Stromal cell of bone marrow (primary cell): Measurements from ENCODE around the gene UBE2C.
"Not testable (repeated sequence)": the region's sequence is repeated elsewhere in the genome, so short reads cannot be mapped to it uniquely, and the experiment has no call there.

ENCODE experiments used
- DNase-seq: peaks from one replicate; pipeline ENCODE4 v3.0.0-alpha.2; 2012; ENCODE audit warnings: low read depth

Gene UBE2C

GRCh38 chr20:45812157-45813005 is at the start of gene UBE2C:
Gene UBE2C (plus strand): TSS chr20:45812644. CDS start chr20:45812696, 52 bp downstream.
- DNase-seq: peak; percentile 100

GRCh38 chr20:45764618-45765282 is 47.7 kb upstream of the UBE2C start:
- not testable (repeated sequence) for DNase-seq

- no peak for DNase-seq
Measured at GRCh38 chr20:45765307-45765875, 47.1 kb upstream of the UBE2C start.

- DNase-seq: no peak
Measured at GRCh38 chr20:45765980-45766379, 46.5 kb upstream of the UBE2C start.

- no peak for DNase-seq
Measured at GRCh38 chr20:45768479-45768878, 44.0 kb upstream of the UBE2C start.

- DNase-seq: peak; percentile 72
Measured at GRCh38 chr20:45771182-45771759, 41.2 kb upstream of the UBE2C start.

GRCh38 chr20:45772693-45773092 is 39.8 kb upstream of the UBE2C start:
- no peak for DNase-seq

GRCh38 chr20:45774945-45775344 is 37.5 kb upstream of the UBE2C start:
- no peak for DNase-seq

- DNase-seq: no peak
Measured at GRCh38 chr20:45775411-45775810, 37.0 kb upstream of the UBE2C start.

- DNase-seq: no peak
Measured at GRCh38 chr20:45776931-45777330, 35.5 kb upstream of the UBE2C start.

GRCh38 chr20:45779011-45779915 is 33.2 kb upstream of the UBE2C start:
- DNase-seq: peak; percentile 98

- DNase-seq: no peak
Measured at GRCh38 chr20:45780159-45780558, 32.3 kb upstream of the UBE2C start.

- peak; percentile 55 for DNase-seq
Measured at GRCh38 chr20:45781391-45781931, 31.0 kb upstream of the UBE2C start.

- DNase-seq: no peak
Measured at GRCh38 chr20:45782890-45783289, 29.6 kb upstream of the UBE2C start.

GRCh38 chr20:45783656-45784294 is 28.7 kb upstream of the UBE2C start:
- DNase-seq: no peak

- no peak for DNase-seq
Measured at GRCh38 chr20:45788351-45788750, 24.1 kb upstream of the UBE2C start.

- DNase-seq: no peak
Measured at GRCh38 chr20:45792317-45793118, 19.9 kb upstream of the UBE2C start.

GRCh38 chr20:45796337-45797065 is 15.9 kb upstream of the UBE2C start:
- no peak for DNase-seq

- DNase-seq: not testable (repeated sequence)
Measured at GRCh38 chr20:45797510-45797909, 14.9 kb upstream of the UBE2C start.
